DND-41 (cell line): ENCODE measurements around the gene PLRG1.

ENCODE experiments used
- ATAC-seq: fragments of 200-7000 bp; cut with Tn5 transposase; 3 replicates; pipeline ENCODE4 v1.9.1; 2021; ENCODE audit warnings: low read depth; ENCODE audit not compliant: insufficient read depth
- DNase-seq: peaks from one replicate; pipeline ENCODE4 v3.0.0-alpha.2; 2020
- H2AFZ ChIP-seq: 2 replicates; pipeline ENCODE4 v1.6.0; 2012; ENCODE audit warnings: low read depth, low read length
- H3K27ac ChIP-seq: 2 replicates; pipeline ENCODE4 v1.5.1; 2012; ENCODE audit warnings: low read length, inconsistent platforms
- H3K27me3 ChIP-seq: fragments of 200-600 bp; sonication (generic); 2 replicates; pipeline ENCODE4 v1.6.0; 2012; ENCODE audit warnings: low read length, mild to moderate bottlenecking, inconsistent platforms; ENCODE audit not compliant: insufficient read depth, poor library complexity
- H3K36me3 ChIP-seq: 2 replicates; pipeline ENCODE4 v1.5.1; 2012; ENCODE audit warnings: low read length, inconsistent platforms; ENCODE audit not compliant: insufficient read depth
- H3K4me1 ChIP-seq: 2 replicates; pipeline ENCODE4 v1.5.1; 2012; ENCODE audit warnings: mild to moderate bottlenecking, low read length; ENCODE audit not compliant: insufficient read depth
- H3K4me2 ChIP-seq: 2 replicates; pipeline ENCODE4 v1.6.0; 2012; ENCODE audit warnings: mild to moderate bottlenecking, moderate library complexity, low read length, inconsistent platforms; ENCODE audit not compliant: insufficient read depth
- H3K4me3 ChIP-seq, 2 experiments: fragments of 200-600 bp in 1 of 2; shearing (Covaris generic) in 1 of 2; 2 replicates each; pipeline ENCODE4 v1.5.1; 2012 to 2016; ENCODE audit warnings: inconsistent platforms in 2 of 2, low read length in 2 of 2, mild to moderate bottlenecking in 2 of 2, low read depth in 1 of 2, moderate library complexity in 1 of 2
- H3K79me2 ChIP-seq: 2 replicates; pipeline ENCODE4 v1.6.0; 2012; ENCODE audit warnings: low read length, inconsistent platforms; ENCODE audit not compliant: insufficient read depth
- H3K9ac ChIP-seq: 2 replicates; pipeline ENCODE4 v1.6.0; 2012; ENCODE audit warnings: low read depth, mild to moderate bottlenecking, inconsistent platforms, low read length, moderate library complexity
- H3K9me3 ChIP-seq: 2 replicates; pipeline ENCODE4 v1.5.1; 2012; ENCODE audit warnings: low read length, moderate library complexity, mild to moderate bottlenecking, inconsistent platforms; ENCODE audit not compliant: insufficient read depth, severe bottlenecking
- H4K20me1 ChIP-seq: 2 replicates; pipeline ENCODE4 v1.6.0; 2012; ENCODE audit warnings: low read length; ENCODE audit not compliant: insufficient read depth
- CTCF ChIP-seq: IDR thresholded peaks from 2 replicates; pipeline ENCODE4 v1.5.1; 2012; ENCODE audit warnings: borderline replicate concordance, low read length, moderate library complexity, mild to moderate bottlenecking; ENCODE audit not compliant: poor library complexity, severe bottlenecking; ENCODE audit errors: extremely low read depth
- EZH2 ChIP-seq: IDR thresholded peaks from 3 replicates; pipeline ENCODE4 v1.6.1; 2012; ENCODE audit warnings: borderline replicate concordance, low read depth, mild to moderate bottlenecking, moderate library complexity, low read length, inconsistent platforms; ENCODE audit not compliant: severe bottlenecking

PLRG1 gene

GRCh38 chr4:154521607-154522006 is 28.6 kb downstream of the PLRG1 start:
- Histone ChIP-seq H3K9me3 (no peaks in the 10 kb centered on the region), H3K4me3 (no peak overlapping the region), H3K4me1 (no peaks in the 10 kb centered on the region), H3K27ac (no peak overlapping the region), H3K27me3 (peaks cover 6% of the 10 kb centered on the region), H3K36me3 (no peaks in the 10 kb centered on the region), H3K79me2 (no peaks in the 10 kb centered on the region), H2AFZ (no peak overlapping the region), H3K9ac (no peak overlapping the region), H4K20me1 (no peaks in the 10 kb centered on the region), H3K4me2 (no peak overlapping the region)
- TF ChIP-seq CTCF = no peak
- TF ChIP-seq EZH2 = no peak
- ATAC-seq (no peak), DNase-seq (no peak)

- Histone ChIP-seq H3K9me3 (no peaks in the 10 kb centered on the region), H2AFZ (no peak overlapping the region), H3K36me3 (no peaks in the 10 kb centered on the region), H3K79me2 (no peaks in the 10 kb centered on the region), H3K4me2 (no peak overlapping the region), H4K20me1 (no peaks in the 10 kb centered on the region), H3K9ac (no peak overlapping the region), H3K4me1 (no peaks in the 10 kb centered on the region), H3K27ac (no peak overlapping the region), H3K4me3 (no peak overlapping the region), H3K27me3 (peaks cover 6% of the 10 kb centered on the region)
- TF ChIP-seq CTCF = no peak
- no peak for TF ChIP-seq EZH2
- ATAC-seq (no peak), DNase-seq (no peak)
Measured at GRCh38 chr4:154519214-154519613, 31.0 kb downstream of the PLRG1 start.

DNA sequence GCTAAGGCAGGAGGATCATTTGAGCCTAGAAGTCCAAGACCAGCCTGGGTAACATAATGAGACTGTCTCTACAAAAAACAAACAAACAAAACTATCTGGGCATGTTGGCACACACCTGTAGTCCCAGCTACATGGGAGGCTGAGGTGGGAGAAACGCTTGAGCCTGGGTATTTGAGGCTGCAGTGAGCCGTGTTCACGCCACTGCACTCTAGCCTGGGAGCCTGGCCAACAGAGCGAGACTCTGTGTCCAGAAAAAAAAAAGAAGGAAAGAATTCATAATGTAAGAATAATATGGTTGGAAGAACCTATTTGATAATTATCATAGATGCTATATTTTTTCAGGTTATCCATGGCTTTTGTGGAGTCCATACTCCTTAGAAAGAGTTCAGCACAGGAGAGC is 32.6 kb downstream of the PLRG1 start:
- H3K36me3 ChIP-seq = no peaks in the 10 kb centered on the region
- no peak overlapping the region for H3K4me3 ChIP-seq
- no peak overlapping the region for H3K4me2 ChIP-seq
- no peak overlapping the region for H3K27ac ChIP-seq
- no peak overlapping the region for H3K9ac ChIP-seq
- no peaks in the 10 kb centered on the region for H4K20me1 ChIP-seq
- H3K9me3 ChIP-seq = no peaks in the 10 kb centered on the region
- no peak for TF ChIP-seq CTCF
- no peak for TF ChIP-seq EZH2
- no peak overlapping the region for H2AFZ ChIP-seq
- no peaks in the 10 kb centered on the region for H3K79me2 ChIP-seq
- H3K27me3 ChIP-seq = peaks cover 6% of the 10 kb centered on the region
- ATAC-seq (no peak), DNase-seq (no peak)
- H3K4me1 ChIP-seq = no peaks in the 10 kb centered on the region
